ENCODE results near the gene PGA4.

Gene PGA4

GRCh38 chr11:61256710-61257482 lies 34.7 kb downstream of the PGA4 start:
- no peaks in the 10 kb centered on the region for H3K27me3 ChIP-seq (ENCODE audit: control insufficient read depth, insufficient read depth, low read length)
- H3K27ac ChIP-seq (ENCODE audit: low read length) = no peak overlapping the region
- H3K4me1 ChIP-seq (ENCODE audit: control insufficient read depth, low read depth, low read length) = no peaks in the 10 kb centered on the region
- no peaks in the 10 kb centered on the region for H3K9me3 ChIP-seq (ENCODE audit: control insufficient read depth, low read depth, low read length)
- H3K9ac ChIP-seq (ENCODE audit: low read length) = no peak overlapping the region
- no peaks in the 10 kb centered on the region for H3K36me3 ChIP-seq (ENCODE audit: control insufficient read depth, low read depth, low read length)
- H3K4me3 ChIP-seq (ENCODE audit: low read length) = no peak overlapping the region

- Histone ChIP-seq H3K27ac (ENCODE audit: low read length) (no peak overlapping the region), H3K9me3 (ENCODE audit: control insufficient read depth, low read depth, low read length) (no peaks in the 10 kb centered on the region), H3K36me3 (ENCODE audit: control insufficient read depth, low read depth, low read length) (no peaks in the 10 kb centered on the region), H3K4me1 (ENCODE audit: control insufficient read depth, low read depth, low read length) (no peaks in the 10 kb centered on the region), H3K4me3 (ENCODE audit: low read length) (no peak overlapping the region), H3K27me3 (ENCODE audit: control insufficient read depth, insufficient read depth, low read length) (no peaks in the 10 kb centered on the region), H3K9ac (ENCODE audit: low read length) (no peak overlapping the region)
These were observed 36.4 kb downstream of the PGA4 start for GRCh38 chr11:61258546-61258945.

GRCh38 chr11:61259363-61259762 lies 37.2 kb downstream of the PGA4 start:
- Histone ChIP-seq H3K27ac (ENCODE audit: low read length) (no peak overlapping the region), H3K4me3 (ENCODE audit: low read length) (no peak overlapping the region), H3K4me1 (ENCODE audit: control insufficient read depth, low read depth, low read length) (no peaks in the 10 kb centered on the region), H3K27me3 (ENCODE audit: control insufficient read depth, insufficient read depth, low read length) (no peaks in the 10 kb centered on the region), H3K9ac (ENCODE audit: low read length) (no peak overlapping the region), H3K9me3 (ENCODE audit: control insufficient read depth, low read depth, low read length) (no peaks in the 10 kb centered on the region), H3K36me3 (ENCODE audit: control insufficient read depth, low read depth, low read length) (no peaks in the 10 kb centered on the region)

- Histone ChIP-seq H3K4me1 (ENCODE audit: control insufficient read depth, low read depth, low read length) (no peaks in the 10 kb centered on the region), H3K27me3 (ENCODE audit: control insufficient read depth, insufficient read depth, low read length) (no peaks in the 10 kb centered on the region), H3K27ac (ENCODE audit: low read length) (no peak overlapping the region), H3K36me3 (ENCODE audit: control insufficient read depth, low read depth, low read length) (no peaks in the 10 kb centered on the region), H3K9me3 (ENCODE audit: control insufficient read depth, low read depth, low read length) (no peaks in the 10 kb centered on the region), H3K4me3 (ENCODE audit: low read length) (no peak overlapping the region), H3K9ac (ENCODE audit: low read length) (no peak overlapping the region)
These were observed 42.2 kb downstream of the PGA4 start for GRCh38 chr11:61264371-61264770.

- H3K36me3 ChIP-seq (ENCODE audit: control insufficient read depth, low read depth, low read length) = no peaks in the 10 kb centered on the region
- H3K27ac ChIP-seq (ENCODE audit: low read length) = no peak overlapping the region
- no peaks in the 10 kb centered on the region for H3K4me1 ChIP-seq (ENCODE audit: control insufficient read depth, low read depth, low read length)
- H3K4me3 ChIP-seq (ENCODE audit: low read length) = no peak overlapping the region
- no peaks in the 10 kb centered on the region for H3K9me3 ChIP-seq (ENCODE audit: control insufficient read depth, low read depth, low read length)
- no peak overlapping the region for H3K9ac ChIP-seq (ENCODE audit: low read length)
- H3K27me3 ChIP-seq (ENCODE audit: control insufficient read depth, insufficient read depth, low read length) = no peaks in the 10 kb centered on the region
These were observed 42.6 kb downstream of the PGA4 start for GRCh38 chr11:61264795-61265194.

GRCh38 chr11:61265357-61265756 lies 43.2 kb downstream of the PGA4 start:
- no peaks in the 10 kb centered on the region for H3K27me3 ChIP-seq (ENCODE audit: control insufficient read depth, insufficient read depth, low read length)
- H3K9me3 ChIP-seq (ENCODE audit: control insufficient read depth, low read depth, low read length) = no peaks in the 10 kb centered on the region
- H3K4me1 ChIP-seq (ENCODE audit: control insufficient read depth, low read depth, low read length) = no peaks in the 10 kb centered on the region
- no peak overlapping the region for H3K9ac ChIP-seq (ENCODE audit: low read length)
- no peak overlapping the region for H3K4me3 ChIP-seq (ENCODE audit: low read length)
- no peak overlapping the region for H3K27ac ChIP-seq (ENCODE audit: low read length)
- H3K36me3 ChIP-seq (ENCODE audit: control insufficient read depth, low read depth, low read length) = no peaks in the 10 kb centered on the region

- Histone ChIP-seq H3K4me1 (ENCODE audit: control insufficient read depth, low read depth, low read length) (no peaks in the 10 kb centered on the region), H3K27me3 (ENCODE audit: control insufficient read depth, insufficient read depth, low read length) (no peaks in the 10 kb centered on the region), H3K9me3 (ENCODE audit: control insufficient read depth, low read depth, low read length) (no peaks in the 10 kb centered on the region), H3K4me3 (ENCODE audit: low read length) (no peak overlapping the region), H3K27ac (ENCODE audit: low read length) (no peak overlapping the region), H3K36me3 (ENCODE audit: control insufficient read depth, low read depth, low read length) (no peaks in the 10 kb centered on the region), H3K9ac (ENCODE audit: low read length) (no peak overlapping the region)
These were observed 44.5 kb downstream of the PGA4 start for GRCh38 chr11:61266602-61267001.

- no peaks in the 10 kb centered on the region for H3K9me3 ChIP-seq (ENCODE audit: control insufficient read depth, low read depth, low read length)
- H3K4me3 ChIP-seq (ENCODE audit: low read length) = no peak overlapping the region
- no peak overlapping the region for H3K9ac ChIP-seq (ENCODE audit: low read length)
- H3K27ac ChIP-seq (ENCODE audit: low read length) = no peak overlapping the region
- no peaks in the 10 kb centered on the region for H3K27me3 ChIP-seq (ENCODE audit: control insufficient read depth, insufficient read depth, low read length)
- no peaks in the 10 kb centered on the region for H3K36me3 ChIP-seq (ENCODE audit: control insufficient read depth, low read depth, low read length)
- H3K4me1 ChIP-seq (ENCODE audit: control insufficient read depth, low read depth, low read length) = no peaks in the 10 kb centered on the region
These were observed 45.3 kb downstream of the PGA4 start for GRCh38 chr11:61267437-61267841.

GRCh38 chr11:61268588-61269250 lies 46.6 kb downstream of the PGA4 start:
- Histone ChIP-seq H3K36me3 (ENCODE audit: control insufficient read depth, low read depth, low read length) (no peaks in the 10 kb centered on the region), H3K9me3 (ENCODE audit: control insufficient read depth, low read depth, low read length) (no peaks in the 10 kb centered on the region), H3K27me3 (ENCODE audit: control insufficient read depth, insufficient read depth, low read length) (no peaks in the 10 kb centered on the region), H3K4me3 (ENCODE audit: low read length) (no peak overlapping the region), H3K9ac (ENCODE audit: low read length) (no peak overlapping the region), H3K27ac (ENCODE audit: low read length) (no peak overlapping the region), H3K4me1 (ENCODE audit: control insufficient read depth, low read depth, low read length) (no peaks in the 10 kb centered on the region)

- Histone ChIP-seq H3K27ac (ENCODE audit: low read length) (no peak overlapping the region), H3K4me1 (ENCODE audit: control insufficient read depth, low read depth, low read length) (no peaks in the 10 kb centered on the region), H3K9me3 (ENCODE audit: control insufficient read depth, low read depth, low read length) (no peaks in the 10 kb centered on the region), H3K9ac (ENCODE audit: low read length) (no peak overlapping the region), H3K4me3 (ENCODE audit: low read length) (no peak overlapping the region), H3K36me3 (ENCODE audit: control insufficient read depth, low read depth, low read length) (no peaks in the 10 kb centered on the region), H3K27me3 (ENCODE audit: control insufficient read depth, insufficient read depth, low read length) (no peaks in the 10 kb centered on the region)
These were observed 48.4 kb downstream of the PGA4 start for GRCh38 chr11:61270354-61271076.

GRCh38 chr11:61272731-61273130 lies 50.6 kb downstream of the PGA4 start:
- no peaks in the 10 kb centered on the region for H3K4me1 ChIP-seq (ENCODE audit: control insufficient read depth, low read depth, low read length)
- H3K9ac ChIP-seq (ENCODE audit: low read length) = no peak overlapping the region
- no peak overlapping the region for H3K27ac ChIP-seq (ENCODE audit: low read length)
- H3K36me3 ChIP-seq (ENCODE audit: control insufficient read depth, low read depth, low read length) = no peaks in the 10 kb centered on the region
- no peak overlapping the region for H3K4me3 ChIP-seq (ENCODE audit: low read length)
- H3K27me3 ChIP-seq (ENCODE audit: control insufficient read depth, insufficient read depth, low read length) = no peaks in the 10 kb centered on the region
- H3K9me3 ChIP-seq (ENCODE audit: control insufficient read depth, low read depth, low read length) = no peaks in the 10 kb centered on the region
